NCI-H748 (cell line): ENCODE data around the gene RPL29.

Experiments used
- DNase-seq: peaks from one replicate; lab custom pipeline; 2025; ENCODE audit not compliant: unreplicated experiment; lab: John Stamatoyannopoulos, UW

Gene RPL29

GRCh38 chr3:51948016-51948580, 47.6 kb downstream of the RPL29 start:
- no peak for DNase-seq

GRCh38 chr3:51947215-51947900, 48.3 kb downstream of the RPL29 start:
- DNase-seq, result no peak

- no peak for DNase-seq
Observed at GRCh38 chr3:51946796-51947195, 48.9 kb downstream of the RPL29 start.

- DNase-seq, result no peak
Observed at GRCh38 chr3:51945926-51946705, 49.6 kb downstream of the RPL29 start.

GRCh38 chr3:51945031-51945840, 50.5 kb downstream of the RPL29 start:
- no peak for DNase-seq

- no peak for DNase-seq
Observed at GRCh38 chr3:51944451-51945021, 51.2 kb downstream of the RPL29 start.
